Measurements from ENCODE around the gene TUBB2B.
"Not testable (repeated sequence)": the region's sequence is repeated elsewhere in the genome, so short reads cannot be mapped to it uniquely, and the experiment has no call there.

DNA sequence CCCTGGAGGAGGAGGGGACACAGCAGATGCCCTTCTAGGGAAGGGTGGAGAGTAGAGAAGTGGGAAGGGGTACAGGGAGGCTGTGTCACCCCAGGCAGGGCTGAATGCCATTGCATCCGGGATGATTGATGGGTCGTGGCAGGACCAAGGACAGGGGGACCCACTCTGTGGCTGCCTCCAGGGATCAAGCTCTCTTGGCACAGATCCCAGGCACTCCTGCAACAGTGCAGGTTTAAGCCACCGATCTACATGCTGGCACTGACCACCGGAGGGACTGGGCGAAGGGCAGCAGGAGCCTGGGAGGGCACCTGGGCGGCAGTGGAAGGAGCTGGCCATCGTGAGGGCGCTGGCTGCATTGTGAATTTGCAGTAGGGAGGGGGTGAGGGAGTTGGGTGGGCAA, 47.5 kb downstream of the TUBB2B start:
- TF ChIP-seq EP300 (conservative IDR thresholded peaks at IDR 0.05; ENCODE audit: poor library complexity, severe bottlenecking); POLR2AphosphoS5 (IDR thresholded peaks at IDR 0.05); TAF1 (IDR thresholded peaks at IDR 0.05; ENCODE audit: low read depth); EZH2 (IDR thresholded peaks at IDR 0.05; ENCODE audit: borderline replicate concordance, insufficient read depth, low read length, poor library complexity, severe bottlenecking); SMC3 (conservative IDR thresholded peaks at IDR 0.05; ENCODE audit: poor library complexity); RAD21 (conservative IDR thresholded peaks at IDR 0.05): not testable (repeated sequence)
- TF ChIP-seq, protein P1, sequence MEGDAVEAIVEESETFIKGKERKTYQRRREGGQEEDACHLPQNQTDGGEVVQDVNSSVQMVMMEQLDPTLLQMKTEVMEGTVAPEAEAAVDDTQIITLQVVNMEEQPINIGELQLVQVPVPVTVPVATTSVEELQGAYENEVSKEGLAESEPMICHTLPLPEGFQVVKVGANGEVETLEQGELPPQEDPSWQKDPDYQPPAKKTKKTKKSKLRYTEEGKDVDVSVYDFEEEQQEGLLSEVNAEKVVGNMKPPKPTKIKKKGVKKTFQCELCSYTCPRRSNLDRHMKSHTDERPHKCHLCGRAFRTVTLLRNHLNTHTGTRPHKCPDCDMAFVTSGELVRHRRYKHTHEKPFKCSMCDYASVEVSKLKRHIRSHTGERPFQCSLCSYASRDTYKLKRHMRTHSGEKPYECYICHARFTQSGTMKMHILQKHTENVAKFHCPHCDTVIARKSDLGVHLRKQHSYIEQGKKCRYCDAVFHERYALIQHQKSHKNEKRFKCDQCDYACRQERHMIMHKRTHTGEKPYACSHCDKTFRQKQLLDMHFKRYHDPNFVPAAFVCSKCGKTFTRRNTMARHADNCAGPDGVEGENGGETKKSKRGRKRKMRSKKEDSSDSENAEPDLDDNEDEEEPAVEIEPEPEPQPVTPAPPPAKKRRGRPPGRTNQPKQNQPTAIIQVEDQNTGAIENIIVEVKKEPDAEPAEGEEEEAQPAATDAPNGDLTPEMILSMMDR (IDR thresholded peaks at IDR 0.05; ENCODE audit: poor library complexity, severe bottlenecking) = not testable (repeated sequence)
- TF ChIP-seq, protein P2, sequence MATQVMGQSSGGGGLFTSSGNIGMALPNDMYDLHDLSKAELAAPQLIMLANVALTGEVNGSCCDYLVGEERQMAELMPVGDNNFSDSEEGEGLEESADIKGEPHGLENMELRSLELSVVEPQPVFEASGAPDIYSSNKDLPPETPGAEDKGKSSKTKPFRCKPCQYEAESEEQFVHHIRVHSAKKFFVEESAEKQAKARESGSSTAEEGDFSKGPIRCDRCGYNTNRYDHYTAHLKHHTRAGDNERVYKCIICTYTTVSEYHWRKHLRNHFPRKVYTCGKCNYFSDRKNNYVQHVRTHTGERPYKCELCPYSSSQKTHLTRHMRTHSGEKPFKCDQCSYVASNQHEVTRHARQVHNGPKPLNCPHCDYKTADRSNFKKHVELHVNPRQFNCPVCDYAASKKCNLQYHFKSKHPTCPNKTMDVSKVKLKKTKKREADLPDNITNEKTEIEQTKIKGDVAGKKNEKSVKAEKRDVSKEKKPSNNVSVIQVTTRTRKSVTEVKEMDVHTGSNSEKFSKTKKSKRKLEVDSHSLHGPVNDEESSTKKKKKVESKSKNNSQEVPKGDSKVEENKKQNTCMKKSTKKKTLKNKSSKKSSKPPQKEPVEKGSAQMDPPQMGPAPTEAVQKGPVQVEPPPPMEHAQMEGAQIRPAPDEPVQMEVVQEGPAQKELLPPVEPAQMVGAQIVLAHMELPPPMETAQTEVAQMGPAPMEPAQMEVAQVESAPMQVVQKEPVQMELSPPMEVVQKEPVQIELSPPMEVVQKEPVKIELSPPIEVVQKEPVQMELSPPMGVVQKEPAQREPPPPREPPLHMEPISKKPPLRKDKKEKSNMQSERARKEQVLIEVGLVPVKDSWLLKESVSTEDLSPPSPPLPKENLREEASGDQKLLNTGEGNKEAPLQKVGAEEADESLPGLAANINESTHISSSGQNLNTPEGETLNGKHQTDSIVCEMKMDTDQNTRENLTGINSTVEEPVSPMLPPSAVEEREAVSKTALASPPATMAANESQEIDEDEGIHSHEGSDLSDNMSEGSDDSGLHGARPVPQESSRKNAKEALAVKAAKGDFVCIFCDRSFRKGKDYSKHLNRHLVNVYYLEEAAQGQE (IDR thresholded peaks at IDR 0.05; ENCODE audit: borderline replicate concordance) = not testable (repeated sequence)
